Keratinocyte (primary cell): Measurements from ENCODE around the gene GRAMD1B. TPM values are rescaled to one million over a fixed set of nuclear protein-coding genes. Genes with fewer than 3 reads are reported as not detected.

ENCODE experiments used
- DNase-seq: peaks from one replicate; pipeline ENCODE4 v3.0.0-alpha.2; 2011; ENCODE audit warnings: low read depth, missing footprints, low spot score
- FAIRE-seq: peaks from 2 replicates; lab custom pipeline; 2011; peaks lifted over from hg19 to GRCh38; lab: Jason Lieb, UNC
- H2AFZ ChIP-seq: 2 replicates; pipeline ENCODE4 v1.6.0; 2012; ENCODE audit warnings: low read length, control low read depth, inconsistent platforms; ENCODE audit not compliant: control insufficient read depth
- H3K27ac ChIP-seq: 2 replicates; pipeline ENCODE4 v1.5.1; 2011; ENCODE audit warnings: low read length; ENCODE audit not compliant: control insufficient read depth, insufficient read depth
- H3K27me3 ChIP-seq: 3 replicates; pipeline ENCODE4 v1.6.0; 2011; ENCODE audit warnings: low read length; ENCODE audit not compliant: control insufficient read depth, insufficient read depth; ENCODE audit errors: extremely low read depth
- H3K36me3 ChIP-seq, 2 experiments: 2 replicates in 1 of 2; 3 replicates in 1 of 2; pipeline ENCODE4 v1.5.1; 2011; ENCODE audit warnings: low read length in 2 of 2, mild to moderate bottlenecking in 1 of 2; ENCODE audit not compliant: control insufficient read depth in 2 of 2, insufficient read depth in 2 of 2; ENCODE audit errors: extremely low read depth in 1 of 2
- H3K4me1 ChIP-seq: 3 replicates; pipeline ENCODE4 v1.5.1; 2011; ENCODE audit warnings: low read length; ENCODE audit not compliant: control insufficient read depth, insufficient read depth; ENCODE audit errors: extremely low read depth
- H3K4me2 ChIP-seq: 3 replicates; pipeline ENCODE4 v1.6.0; 2011; ENCODE audit warnings: low read depth, low read length; ENCODE audit not compliant: control insufficient read depth, insufficient read depth; ENCODE audit errors: extremely low read depth
- H3K4me3 ChIP-seq, 3 experiments: fragments of 200-600 bp in 1 of 3; sonication (generic) in 1 of 3; 2 replicates in 2 of 3; 3 replicates in 1 of 3; pipeline ENCODE4 v1.5.1; 2011 to 2016; ENCODE audit warnings: low read length in 3 of 3, mild to moderate bottlenecking in 3 of 3, control low read depth in 2 of 3, inconsistent platforms in 1 of 3, low read depth in 1 of 3, mixed read lengths in 1 of 3, mixed run types in 1 of 3, moderate library complexity in 1 of 3; ENCODE audit not compliant: control insufficient read depth in 2 of 3, insufficient read depth in 2 of 3; ENCODE audit errors: extremely low read depth in 1 of 3
- H3K79me2 ChIP-seq: 2 replicates; pipeline ENCODE4 v1.6.0; 2012; ENCODE audit warnings: low read length; ENCODE audit not compliant: control insufficient read depth, insufficient read depth
- H3K9ac ChIP-seq: 3 replicates; pipeline ENCODE4 v1.6.0; 2011; ENCODE audit warnings: low read length; ENCODE audit not compliant: control insufficient read depth, insufficient read depth; ENCODE audit errors: extremely low read depth
- H3K9me1 ChIP-seq: 3 replicates; pipeline ENCODE4 v1.6.0; 2011; ENCODE audit warnings: low read length; ENCODE audit not compliant: control insufficient read depth, insufficient read depth; ENCODE audit errors: extremely low read depth
- H3K9me3 ChIP-seq: 2 replicates; pipeline ENCODE4 v1.5.1; 2012; ENCODE audit warnings: low read depth, low read length; ENCODE audit not compliant: control insufficient read depth
- H4K20me1 ChIP-seq: 3 replicates; pipeline ENCODE4 v1.6.0; 2011; ENCODE audit warnings: low read length; ENCODE audit not compliant: control insufficient read depth, insufficient read depth; ENCODE audit errors: extremely low read depth
- CTCF ChIP-seq, 3 experiments: IDR thresholded peaks in 1 of 3; conservative IDR thresholded peaks in 1 of 3; optimal IDR thresholded peaks in 1 of 3; 2 replicates in 2 of 3; 3 replicates in 1 of 3; pipeline versions ENCODE3 to v1.5.1; 2011; ENCODE audit warnings: low read length in 3 of 3, mild to moderate bottlenecking in 3 of 3, moderate library complexity in 2 of 3, control low read depth in 1 of 3, inconsistent platforms in 1 of 3; ENCODE audit not compliant: insufficient read depth in 2 of 3; ENCODE audit errors: extremely low read depth in 1 of 3
- EZH2 ChIP-seq: IDR thresholded peaks from one replicate; pipeline ENCODE4 v1.6.1; 2012; ENCODE audit warnings: inconsistent platforms, mild to moderate bottlenecking, low read length, moderate library complexity
- dilution Hi-C: fragments of 300-500 bp; cut with MboI; formaldehyde crosslinking; loops from one replicate; pipeline ENCODE4 v1.7.0; 2020; ENCODE audit warnings: low sequenced_read_pairs; ENCODE audit not compliant: extremely low pct_ligation_motif_present
- polyA plus RNA-seq, 5 experiments: library from polyadenylated mRNA; depleted of rRNA in 3 of 5; stranded (reverse) in 3 of 5; stranded (forward) in 1 of 5; unstranded in 1 of 5; fragments of >200 nt; gene quantifications; 1 replicate in 1 of 5; 2 replicates in 3 of 5; 3 replicates in 1 of 5; pipeline versions ENCODE4 v1.2.1 to v1.2.3, GENCODE V29; 2011 to 2012; ENCODE audit warnings: missing spikeins in 2 of 5, low read depth in 1 of 5, low replicate concordance in 1 of 5

GRAMD1B gene
- polyA plus RNA-seq, 1 donor (not counting 4 experiments of a cell fraction or from before 2014, with no cell fraction given) = 0.04 TPM

GRCh38 chr11:123653827-123654565, 223.9 kb downstream of the GRAMD1B start:
- Histone ChIP-seq H3K4me1 (no peaks in the 10 kb centered on the region), H3K27ac (no peak overlapping the region), H4K20me1 (no peaks in the 10 kb centered on the region), H3K9me3 (no peaks in the 10 kb centered on the region), H3K4me3 (peak overlapping the region; percentile 56 to 65 (median 62)), H3K27me3 (peaks cover 14% of the 10 kb centered on the region), H3K9ac (peak overlapping the region; percentile 10), H3K9me1 (no peaks in the 10 kb centered on the region), H3K36me3 (no peaks in the 10 kb centered on the region), H3K4me2 (peak overlapping the region; percentile 81), H3K79me2 (no peaks in the 10 kb centered on the region), H2AFZ (peak overlapping the region; percentile 83)
- dilution Hi-C loops = no loop called here
- no peak for FAIRE-seq
- DNase-seq = no peak
- TF ChIP-seq EZH2 (no peak), CTCF (optimal IDR thresholded peaks at IDR 0.05 in 1 of 3, IDR thresholded peaks at IDR 0.05 in 1 of 3, conservative IDR thresholded peaks at IDR 0.05 in 1 of 3; ENCODE audit: extremely low read depth in 1 of 3, insufficient read depth in 2 of 3, low read length in 3 of 3) (no peak)

DNA sequence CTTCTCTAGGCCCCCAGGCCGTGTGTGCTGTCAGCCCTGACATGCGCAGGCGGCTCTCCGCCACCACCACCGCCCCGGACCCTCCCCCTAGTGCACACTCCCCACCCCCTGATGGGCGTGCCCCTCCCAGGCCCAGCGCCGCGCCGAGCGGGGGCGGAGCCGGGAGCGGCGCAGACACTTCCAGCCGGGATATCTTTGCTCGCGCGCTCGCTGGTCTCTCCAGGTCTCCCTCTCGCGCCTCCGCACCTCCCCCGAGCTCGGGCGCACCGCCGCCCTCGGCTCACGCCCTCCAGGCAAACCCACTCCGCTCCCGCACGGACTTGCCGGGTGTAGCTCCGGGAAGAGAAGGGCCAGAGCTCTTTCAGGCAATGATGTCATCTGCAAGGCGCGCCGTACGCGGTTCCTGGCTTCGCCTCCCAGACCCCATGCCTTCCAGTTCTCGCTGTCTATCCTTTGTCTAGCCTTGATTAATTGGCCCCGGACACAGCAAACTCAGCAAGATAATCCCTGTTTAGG, 224.6 kb downstream of the GRAMD1B start, which contains the start of gene SCN3B:
Gene SCN3B (minus strand): TSS at position 59 of the 516 bp plus-strand sequence. CDS start 823 bp downstream, outside the sequence.
- no peak for FAIRE-seq
- dilution Hi-C loops = no loop called here
- peaks cover 14% of the 10 kb centered on the region for H3K27me3 ChIP-seq

More for the DNA sequence above, 224.6 kb downstream of the GRAMD1B start, which contains the start of gene SCN3B:
- Histone ChIP-seq H3K79me2 (no peaks in the 10 kb centered on the region), H2AFZ (peak within 1 kb of the TSS; percentile 83), H3K4me2 (peak within 1 kb of the TSS; percentile 81), H3K9me3 (no peaks in the 10 kb centered on the region), H3K4me1 (no peaks in the 10 kb centered on the region), H4K20me1 (no peaks in the 10 kb centered on the region), H3K9ac (peak within 1 kb of the TSS; percentile 10), H3K27ac (no peak within 1 kb of the TSS), H3K36me3 (no peaks in the 10 kb centered on the region), H3K4me3 (peak within 1 kb of the TSS; percentile 56 to 65 (median 62)), H3K9me1 (no peaks in the 10 kb centered on the region)
- TF ChIP-seq EZH2 (no peak), CTCF (optimal IDR thresholded peaks at IDR 0.05 in 1 of 3, IDR thresholded peaks at IDR 0.05 in 1 of 3, conservative IDR thresholded peaks at IDR 0.05 in 1 of 3; ENCODE audit: extremely low read depth in 1 of 3, insufficient read depth in 2 of 3, low read length in 3 of 3) (no peak)
- peak; percentile 7 for DNase-seq
